IPS-NIHi11 (cell line): Measurements from ENCODE around the gene COPZ2.
"Not testable (repeated sequence)": the region's sequence is repeated elsewhere in the genome, so short reads cannot be mapped to it uniquely, and the experiment has no call there.

Experiments used
- DNase-seq: peaks from one replicate; pipeline ENCODE4 v3.0.0; 2012; ENCODE audit warnings: mixed read lengths, low spot score

Gene COPZ2

DNA sequence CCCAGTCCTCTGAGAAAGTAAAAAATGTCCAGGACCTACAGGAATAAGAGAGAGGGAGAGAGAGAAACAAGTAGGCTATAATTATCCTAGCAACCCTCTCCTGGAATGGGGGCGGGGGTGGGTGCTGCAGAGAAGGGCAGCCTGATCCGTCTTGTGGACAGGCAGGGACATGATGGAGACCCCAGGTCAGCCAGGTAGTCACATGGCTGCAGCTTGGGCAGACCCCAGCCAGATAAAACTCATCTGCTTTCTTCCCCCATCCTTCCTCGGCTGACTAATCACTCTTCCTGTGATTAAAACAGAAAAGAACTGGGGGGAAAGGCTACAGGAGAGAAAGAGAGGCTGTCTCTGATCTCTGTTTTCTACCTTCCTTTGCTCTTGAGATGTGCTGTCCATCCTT, 32.6 kb downstream of the COPZ2 start:
- no peak for DNase-seq

- DNase-seq, result peak; percentile 43
Measured at GRCh38 chr17:48003417-48004151, 34.0 kb downstream of the COPZ2 start.

GRCh38 chr17:48002916-48003416, 34.6 kb downstream of the COPZ2 start:
- no peak for DNase-seq

- no peak for DNase-seq
Measured at GRCh38 chr17:48002266-48002915, 35.2 kb downstream of the COPZ2 start.

DNA sequence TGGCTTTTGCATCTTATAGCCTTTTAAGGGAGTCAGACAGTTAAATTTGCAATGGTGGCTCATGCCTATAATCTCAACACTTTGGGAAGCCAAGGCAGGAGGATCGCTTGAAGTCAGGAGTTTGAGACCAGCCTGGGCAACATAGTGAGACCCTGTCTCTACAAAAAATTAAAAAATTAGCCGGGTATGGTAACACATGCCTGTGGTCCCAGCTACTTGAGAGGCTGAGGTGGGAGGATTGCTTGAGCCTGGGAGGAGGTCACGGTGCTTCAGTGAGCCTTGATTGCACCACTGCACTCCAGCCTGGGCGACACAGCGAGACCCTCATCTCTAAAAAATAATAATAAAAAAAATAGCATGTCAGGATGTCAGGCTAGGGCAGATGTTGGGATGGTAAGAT, 35.9 kb downstream of the COPZ2 start:
- not testable (repeated sequence) for DNase-seq

GRCh38 chr17:48001197-48001596, 36.4 kb downstream of the COPZ2 start:
- no peak for DNase-seq

DNA sequence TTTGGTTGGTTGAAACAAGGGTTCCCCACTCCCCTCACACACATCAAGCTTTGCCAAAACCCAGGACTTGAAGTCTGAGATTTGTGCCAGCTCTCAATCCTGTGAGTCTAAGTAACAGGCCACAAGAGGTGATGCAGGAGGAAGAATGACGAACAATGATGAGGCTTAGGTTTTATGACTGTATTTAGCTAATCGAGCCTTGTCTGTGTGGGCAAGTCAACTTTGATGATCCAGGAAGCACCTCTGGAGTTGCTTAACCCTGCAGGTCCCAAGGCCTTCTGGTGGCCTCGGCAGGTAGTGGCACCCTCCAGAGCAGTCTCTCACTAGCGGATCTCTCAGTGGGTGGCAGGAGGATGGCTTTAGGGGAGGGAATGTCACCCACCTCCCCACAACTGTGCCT, 38.0 kb downstream of the COPZ2 start:
- DNase-seq, result no peak

- DNase-seq, result no peak
Measured at GRCh38 chr17:47998044-47998443, 39.6 kb downstream of the COPZ2 start.

DNA sequence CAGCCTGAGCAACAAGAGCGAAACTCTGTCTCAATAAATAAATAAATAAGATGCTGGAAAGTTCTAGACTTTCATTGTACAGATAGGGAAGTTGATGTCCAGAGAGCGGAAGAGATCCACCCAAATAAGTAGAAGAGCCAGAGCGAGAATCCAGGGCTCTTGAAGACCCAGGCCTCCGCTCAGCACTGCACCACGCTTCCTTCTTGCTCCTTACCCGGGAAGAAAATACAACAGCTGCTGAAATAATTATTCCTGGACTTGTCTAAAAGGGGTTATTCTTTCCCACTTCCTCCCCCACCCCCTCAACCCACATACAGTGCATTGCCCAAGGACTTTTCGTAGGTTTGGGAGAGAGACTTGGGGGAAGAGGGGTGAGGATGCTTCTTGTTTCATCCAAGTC, 40.0 kb downstream of the COPZ2 start:
- no peak for DNase-seq

DNA sequence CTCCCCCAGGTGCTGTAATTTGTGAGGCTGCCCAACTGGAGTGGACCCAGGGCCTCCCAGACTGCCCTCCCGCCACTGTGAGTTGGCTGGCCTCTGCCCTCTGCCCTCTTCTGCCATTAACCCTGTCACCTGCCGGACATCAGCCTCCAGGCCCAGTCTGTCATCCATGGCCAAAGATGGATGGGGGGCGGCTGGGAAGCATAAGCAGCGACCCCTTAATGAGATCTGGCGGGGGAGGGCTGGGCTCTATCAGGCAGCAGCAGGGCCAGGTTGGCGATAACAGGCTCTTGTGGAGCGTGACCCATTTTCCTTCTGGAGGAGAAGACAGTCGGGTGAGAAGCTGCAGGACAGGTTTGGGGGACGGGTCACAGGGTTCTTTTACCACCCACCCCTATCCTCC, 41.4 kb downstream of the COPZ2 start:
- no peak for DNase-seq

GRCh38 chr17:47995241-47995935, 42.2 kb downstream of the COPZ2 start:
- no peak for DNase-seq

GRCh38 chr17:47994724-47995123, 42.9 kb downstream of the COPZ2 start:
- no peak for DNase-seq

- DNase-seq, result no peak
Measured at GRCh38 chr17:47993964-47994363, 43.6 kb downstream of the COPZ2 start.

- no peak for DNase-seq
Measured at GRCh38 chr17:47993031-47993564, 44.5 kb downstream of the COPZ2 start.

DNA sequence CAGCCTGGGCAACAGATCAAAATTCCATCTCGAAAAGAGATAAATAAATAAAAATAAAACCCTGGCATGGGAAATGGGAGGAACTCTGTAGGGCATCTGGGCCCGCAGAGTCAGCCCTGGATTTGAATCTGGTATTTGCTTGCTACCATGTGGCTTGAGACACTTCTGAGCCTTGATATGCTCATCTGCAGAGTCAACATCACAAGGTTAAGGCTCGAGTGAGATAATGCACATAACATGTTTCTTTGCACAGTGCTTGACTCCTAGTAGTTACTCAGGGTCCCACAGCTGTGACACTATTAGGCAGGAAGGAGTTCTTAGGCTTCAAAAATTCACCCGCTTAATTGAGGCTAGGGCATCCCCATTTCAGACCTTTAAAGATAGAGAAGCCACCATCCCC, 45.4 kb downstream of the COPZ2 start:
- DNase-seq, result no peak

GRCh38 chr17:47990962-47991731, 46.5 kb downstream of the COPZ2 start:
- peak; percentile 69 for DNase-seq

- no peak for DNase-seq
Measured at GRCh38 chr17:47989700-47990099, 47.9 kb downstream of the COPZ2 start.

DNA sequence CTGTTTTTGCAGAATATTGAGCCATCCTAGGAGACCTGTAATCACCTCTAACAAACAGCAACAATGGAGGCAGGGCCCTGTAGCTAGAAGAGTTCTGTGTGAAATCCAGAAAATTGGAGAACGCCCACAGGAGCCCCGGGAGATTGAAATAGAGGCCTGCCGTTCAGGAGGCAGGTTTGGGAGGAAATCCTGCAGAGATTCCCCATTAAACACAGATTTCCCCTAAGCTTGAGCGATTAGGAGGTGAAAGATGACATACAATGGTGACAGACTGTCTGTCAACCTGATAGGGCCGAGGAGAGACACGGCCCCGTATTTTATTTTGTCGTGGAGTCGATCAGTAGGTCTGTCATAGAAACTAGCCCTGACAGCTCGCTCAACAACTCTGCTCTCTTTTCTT, 48.4 kb downstream of the COPZ2 start:
- DNase-seq, result no peak

- DNase-seq, result not testable (repeated sequence)
Measured at GRCh38 chr17:47988445-47988844, 49.2 kb downstream of the COPZ2 start.

DNA sequence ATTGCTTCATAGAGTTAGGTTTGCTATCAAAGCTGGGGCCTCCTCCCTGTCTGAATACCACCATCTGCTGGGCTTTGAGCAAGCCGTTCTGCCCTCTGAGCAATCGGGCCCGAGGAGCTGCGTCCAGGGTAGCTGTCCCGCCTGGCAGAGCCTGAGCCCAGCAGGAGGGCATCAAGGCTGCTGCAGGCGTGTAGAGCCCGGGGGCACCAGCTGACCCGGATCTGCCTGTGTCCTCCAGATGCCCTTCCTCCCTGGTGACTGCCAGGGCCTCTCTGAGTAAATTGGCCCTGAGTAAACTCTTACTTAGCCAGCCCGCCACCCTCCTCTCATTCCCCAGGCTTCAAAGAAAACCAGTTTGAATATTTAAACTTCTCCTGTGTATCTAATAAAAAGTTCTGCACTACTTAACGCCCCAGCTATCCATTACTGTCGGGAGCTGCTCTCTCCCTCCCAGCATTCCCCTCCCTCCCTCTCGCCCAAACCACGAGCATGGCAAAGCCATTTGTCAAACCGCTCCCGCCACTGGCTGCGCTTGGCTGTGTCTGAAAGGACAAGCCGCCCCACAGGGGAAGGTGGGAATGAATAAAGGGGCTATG, 50.3 kb downstream of the COPZ2 start:
- DNase-seq, result peak; percentile 37

DNA sequence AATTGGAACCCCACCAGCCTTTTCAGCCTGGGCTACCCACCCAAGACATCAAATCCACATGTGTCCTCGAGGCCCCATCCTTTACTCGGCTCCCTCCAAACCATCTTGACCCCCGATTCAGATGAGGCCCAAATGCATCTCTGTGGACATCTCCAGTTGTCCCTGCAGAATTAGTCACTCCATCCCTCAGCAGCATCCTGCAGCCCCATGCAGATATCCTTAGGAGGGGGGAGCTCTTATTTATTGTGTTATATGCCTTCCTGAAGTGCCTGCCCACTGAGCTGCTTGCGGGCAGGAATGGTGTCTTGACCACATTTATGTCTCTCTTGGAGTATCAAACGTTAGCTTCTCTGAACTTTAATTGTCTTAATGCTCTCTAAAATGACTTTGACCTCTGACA, 51.1 kb downstream of the COPZ2 start:
- no peak for DNase-seq
